Right atrium auricular region (tissue), 2 donors: ENCODE measurements around the gene ZMPSTE24. TPM values are rescaled to one million over a fixed set of nuclear protein-coding genes. Genes with fewer than 3 reads are reported as not detected.
"Not testable (repeated sequence)": the region's sequence is repeated elsewhere in the genome, so short reads cannot be mapped to it uniquely, and the experiment has no call there.

Source experiments
- DNase-seq: peaks from one replicate; pipeline ENCODE4 v3.0.0-alpha.2; 2019; ENCODE audit warnings: low spot score
- H3K27ac ChIP-seq, 2 donors: fragments of 200-600 bp; sonication (generic); 1 replicate in 1 of 2; 2 replicates in 1 of 2; pipeline ENCODE4 v1.5.1; 2016 to 2019
- H3K27me3 ChIP-seq, 2 donors: fragments of 200-600 bp; sonication (generic); one replicate each; pipeline versions ENCODE4 v1.5.1 to v1.6.0; 2017 to 2019
- H3K36me3 ChIP-seq: fragments of 200-600 bp; sonication (generic); one replicate; pipeline ENCODE4 v1.5.1; 2016
- H3K4me1 ChIP-seq, 2 donors: fragments of 200-600 bp; sonication (generic); one replicate each; pipeline versions ENCODE4 v1.5.1 to v1.6.0; 2017 to 2019
- H3K4me3 ChIP-seq, 2 donors: fragments of 200-600 bp; sonication (generic); 1 replicate in 1 of 2; 2 replicates in 1 of 2; pipeline ENCODE4 v1.5.1; 2017 to 2019; ENCODE audit warnings: mild to moderate bottlenecking in 1 of 2, moderate library complexity in 1 of 2
- H3K9me3 ChIP-seq, 2 donors: fragments of 200-600 bp; sonication (generic); one replicate each; pipeline ENCODE4 v1.5.1; 2019
- total RNA-seq, 2 donors: library from RNA; depleted of rRNA; stranded (reverse); fragments of >200 nt; gene quantifications; one replicate each; pipeline ENCODE4 v1.1.0, GENCODE V29; 2016
- TF ChIP-seq, protein P1 (sequence below), 2 donors: fragments of 200-600 bp; sonication (generic); IDR thresholded peaks; one replicate each; pipeline ENCODE4 v1.5.1; 2019; ENCODE audit warnings: antibody characterized with exemption in 2 of 2

ZMPSTE24 gene
- total RNA-seq, 2 donors from 2014 or later: 23.8 to 43.2 TPM

DNA sequence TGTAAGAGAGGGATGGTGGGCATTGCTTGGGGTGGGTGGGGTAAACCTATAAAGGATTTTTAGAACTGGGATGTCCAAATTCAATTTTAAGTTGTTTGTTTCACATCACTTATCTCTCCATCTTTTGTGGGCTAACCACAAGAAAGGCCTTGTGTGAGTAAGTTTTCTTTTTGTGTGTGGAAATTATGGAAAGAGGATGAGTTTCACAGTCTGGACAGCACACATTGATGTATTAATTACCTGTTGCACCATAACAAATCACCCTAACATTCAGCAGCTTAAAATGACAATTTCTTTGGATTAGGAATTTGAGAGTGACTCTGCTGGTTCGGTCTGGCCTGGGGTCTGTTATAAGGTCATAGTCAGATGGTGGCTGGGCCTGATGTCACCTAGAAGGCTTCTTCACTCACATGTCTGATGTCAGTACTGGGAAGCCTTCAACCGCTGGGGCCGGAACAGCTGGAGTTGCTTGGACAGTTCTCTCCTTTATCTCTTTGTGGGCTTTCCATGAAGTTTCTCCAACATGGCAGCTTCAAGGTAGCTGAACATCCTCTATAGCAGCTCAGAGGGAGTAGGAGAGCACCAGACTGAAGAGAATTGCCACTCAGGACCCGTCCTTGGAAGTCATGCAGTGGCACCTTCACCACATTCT is 61.1 kb downstream of the ZMPSTE24 start:
- no peak for DNase-seq
- Histone ChIP-seq H3K27me3 (peaks cover 3 to 14% of the 10 kb centered on the region in 2 donors), H3K27ac (no peak overlapping the region), H3K4me1 (peaks cover 0 to 26% of the 10 kb centered on the region in 2 donors), H3K4me3 (no peak overlapping the region), H3K9me3 (no peaks in the 10 kb centered on the region), H3K36me3 (no peaks in the 10 kb centered on the region)
- TF ChIP-seq, protein P1, sequence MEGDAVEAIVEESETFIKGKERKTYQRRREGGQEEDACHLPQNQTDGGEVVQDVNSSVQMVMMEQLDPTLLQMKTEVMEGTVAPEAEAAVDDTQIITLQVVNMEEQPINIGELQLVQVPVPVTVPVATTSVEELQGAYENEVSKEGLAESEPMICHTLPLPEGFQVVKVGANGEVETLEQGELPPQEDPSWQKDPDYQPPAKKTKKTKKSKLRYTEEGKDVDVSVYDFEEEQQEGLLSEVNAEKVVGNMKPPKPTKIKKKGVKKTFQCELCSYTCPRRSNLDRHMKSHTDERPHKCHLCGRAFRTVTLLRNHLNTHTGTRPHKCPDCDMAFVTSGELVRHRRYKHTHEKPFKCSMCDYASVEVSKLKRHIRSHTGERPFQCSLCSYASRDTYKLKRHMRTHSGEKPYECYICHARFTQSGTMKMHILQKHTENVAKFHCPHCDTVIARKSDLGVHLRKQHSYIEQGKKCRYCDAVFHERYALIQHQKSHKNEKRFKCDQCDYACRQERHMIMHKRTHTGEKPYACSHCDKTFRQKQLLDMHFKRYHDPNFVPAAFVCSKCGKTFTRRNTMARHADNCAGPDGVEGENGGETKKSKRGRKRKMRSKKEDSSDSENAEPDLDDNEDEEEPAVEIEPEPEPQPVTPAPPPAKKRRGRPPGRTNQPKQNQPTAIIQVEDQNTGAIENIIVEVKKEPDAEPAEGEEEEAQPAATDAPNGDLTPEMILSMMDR (IDR thresholded peaks at IDR 0.05): no peak

DNA sequence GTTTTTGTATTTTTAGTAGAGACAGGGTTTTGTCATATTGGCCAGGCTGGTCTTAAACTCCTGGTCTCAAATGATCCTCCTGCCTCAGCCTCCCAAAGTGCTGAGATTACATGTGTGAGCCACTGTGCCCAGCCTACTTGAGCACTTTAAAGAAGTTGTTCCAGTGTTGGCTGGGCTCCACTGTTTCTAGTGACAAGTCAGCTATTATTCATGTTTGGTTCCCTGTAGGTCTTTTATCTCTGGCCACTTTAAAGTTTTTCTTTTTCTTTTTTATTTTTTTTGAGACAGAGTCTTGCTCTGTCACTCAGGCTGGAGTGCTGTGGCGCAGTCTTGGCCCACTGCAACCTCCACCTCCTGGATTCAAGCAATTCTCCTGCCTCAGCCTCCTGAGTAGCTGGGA is 73.4 kb downstream of the ZMPSTE24 start:
- not testable (repeated sequence) for DNase-seq, H3K27me3 ChIP-seq, H3K4me1 ChIP-seq, H3K27ac ChIP-seq, H3K9me3 ChIP-seq, H3K4me3 ChIP-seq, H3K36me3 ChIP-seq

DNA sequence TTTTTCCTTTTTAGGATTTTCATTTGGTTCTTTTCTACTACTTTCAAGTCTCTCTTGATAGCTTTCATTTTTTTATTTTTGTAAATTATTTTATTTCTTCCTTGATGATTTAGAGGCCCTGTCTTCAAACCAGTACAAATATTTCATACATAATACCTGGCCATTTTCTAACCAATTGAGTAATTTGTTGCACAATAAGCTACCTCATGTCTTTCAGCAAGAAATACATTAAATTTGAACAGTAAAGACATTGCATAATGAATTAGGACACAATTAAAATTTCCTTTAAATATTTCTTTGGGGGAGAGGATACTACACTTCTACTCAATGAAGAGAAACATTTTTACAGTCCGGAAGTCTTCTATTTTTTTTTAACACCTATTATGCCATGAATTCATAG is 74.7 kb downstream of the ZMPSTE24 start:
- Histone ChIP-seq H3K4me1 (no peaks in the 10 kb centered on the region), H3K9me3 (peaks cover 0 to 5% of the 10 kb centered on the region in 2 donors), H3K36me3 (no peaks in the 10 kb centered on the region), H3K27me3 (no peaks in the 10 kb centered on the region), H3K27ac (no peak overlapping the region), H3K4me3 (no peak overlapping the region)
- DNase-seq: no peak
- TF ChIP-seq, protein P1 (IDR thresholded peaks at IDR 0.05): no peak

DNA sequence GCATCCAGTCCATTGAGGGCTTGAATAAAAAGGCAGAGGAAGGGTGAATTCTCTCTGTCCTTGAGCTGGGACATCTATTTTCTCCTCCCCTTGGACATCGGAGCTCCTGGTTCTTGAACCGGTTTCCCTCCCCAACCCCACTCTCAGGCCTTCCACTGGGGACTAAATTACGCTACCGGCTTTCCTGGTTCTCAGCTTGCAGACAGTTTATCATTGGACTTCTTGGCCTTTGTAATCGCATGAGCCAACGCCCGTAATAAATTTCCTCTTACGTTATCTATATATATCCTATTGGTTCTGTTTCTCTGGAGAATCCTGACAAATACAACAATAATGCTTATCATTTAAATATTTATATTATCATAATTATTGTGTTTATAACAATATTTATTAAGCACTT is 79.4 kb downstream of the ZMPSTE24 start:
- Histone ChIP-seq H3K27me3 (no peaks in the 10 kb centered on the region), H3K4me1 (no peaks in the 10 kb centered on the region), H3K27ac (no peak overlapping the region), H3K36me3 (no peaks in the 10 kb centered on the region), H3K4me3 (no peak overlapping the region), H3K9me3 (peaks cover 0 to 6% of the 10 kb centered on the region in 2 donors)
- TF ChIP-seq, protein P1 (IDR thresholded peaks at IDR 0.05): no peak
- DNase-seq: no peak

DNA sequence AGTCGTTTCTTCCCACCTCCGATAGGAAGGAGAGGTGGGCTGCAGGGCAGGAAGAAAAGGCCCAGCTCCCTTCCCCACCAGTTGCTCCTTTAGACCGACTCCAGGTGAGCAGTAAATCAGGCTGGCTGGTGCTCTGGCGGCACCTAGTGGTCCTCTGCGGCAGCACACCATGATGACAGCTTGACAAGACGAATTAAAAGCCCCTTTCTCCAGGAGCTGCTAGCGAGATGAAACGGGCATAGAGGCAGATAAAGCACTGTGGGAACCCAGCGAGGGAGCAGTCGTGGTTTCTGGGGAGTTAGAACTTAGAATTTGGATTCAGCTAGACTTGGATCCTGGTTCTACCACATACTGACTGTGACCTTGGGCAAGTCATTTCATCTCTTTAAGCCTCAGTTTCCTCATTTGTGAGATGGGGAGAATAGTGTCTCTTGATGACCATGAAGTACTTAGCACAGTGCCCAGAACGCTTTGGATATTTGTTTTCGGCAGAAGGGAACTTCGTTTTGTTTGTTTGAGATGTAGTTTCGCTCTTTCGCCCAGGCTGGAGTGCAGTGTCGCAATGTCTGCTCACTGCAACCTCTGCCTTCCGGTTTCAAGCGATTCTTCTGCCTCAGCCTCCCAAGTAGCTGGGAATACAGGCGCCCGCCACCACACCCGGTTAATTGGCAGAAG is 80.8 kb downstream of the ZMPSTE24 start:
- TF ChIP-seq, protein P1 (IDR thresholded peaks at IDR 0.05): peak; percentile 97 to 98
- Histone ChIP-seq H3K27me3 (no peaks in the 10 kb centered on the region), H3K27ac (no peak overlapping the region), H3K9me3 (peaks cover 0 to 6% of the 10 kb centered on the region in 2 donors), H3K36me3 (no peaks in the 10 kb centered on the region), H3K4me1 (no peaks in the 10 kb centered on the region), H3K4me3 (no peak overlapping the region)
- peak; percentile 78 for DNase-seq

DNA sequence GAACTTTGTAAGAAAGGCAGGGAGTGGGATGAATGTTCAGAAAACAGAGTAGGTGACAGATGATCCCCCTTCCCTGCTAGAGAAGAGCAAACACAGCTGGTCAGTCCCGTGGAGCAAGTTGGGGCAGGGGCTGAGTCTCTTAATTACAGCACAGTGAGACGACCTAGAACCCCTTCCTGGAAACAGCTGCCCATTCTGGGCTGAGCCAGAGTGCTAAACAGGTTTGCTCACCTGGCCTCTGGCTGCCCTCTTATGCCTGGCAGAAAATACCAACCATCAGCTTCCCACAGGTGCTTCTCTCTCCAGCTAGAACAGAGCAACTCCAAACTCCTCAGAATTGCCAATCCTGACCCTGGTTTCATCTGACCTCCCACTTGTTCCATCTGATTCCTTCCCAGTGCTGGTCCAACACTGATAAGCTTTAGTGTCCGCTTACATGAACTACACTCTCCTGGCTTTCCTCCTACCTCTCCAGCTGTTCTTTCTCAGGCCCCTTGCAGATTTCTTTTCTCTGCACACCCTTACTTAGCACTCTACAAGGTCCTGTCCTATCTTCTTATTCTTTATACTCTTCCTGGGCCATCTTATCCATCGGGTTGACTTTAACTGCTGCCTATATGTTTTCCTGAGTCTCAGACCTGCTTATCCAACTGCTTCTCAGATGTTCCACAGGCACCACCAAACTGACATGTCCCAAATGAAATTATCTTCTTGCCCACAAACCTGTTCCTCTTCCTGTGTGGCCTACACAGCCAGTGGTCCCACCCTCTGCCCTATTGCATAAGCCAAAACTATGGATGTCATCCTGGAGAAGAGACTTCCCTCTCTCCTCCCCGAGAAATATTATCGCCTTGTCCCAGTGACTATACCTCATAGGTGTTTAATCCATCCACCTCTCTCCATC is 81.6 kb downstream of the ZMPSTE24 start:
- Histone ChIP-seq H3K36me3 (no peaks in the 10 kb centered on the region), H3K9me3 (peaks cover 0 to 6% of the 10 kb centered on the region in 2 donors), H3K4me3 (no peak overlapping the region), H3K4me1 (no peaks in the 10 kb centered on the region), H3K27me3 (no peaks in the 10 kb centered on the region), H3K27ac (no peak overlapping the region)
- no peak for DNase-seq
- TF ChIP-seq, protein P1 (IDR thresholded peaks at IDR 0.05): no peak
